ENCODE results near the gene CCDC187.

DNA sequence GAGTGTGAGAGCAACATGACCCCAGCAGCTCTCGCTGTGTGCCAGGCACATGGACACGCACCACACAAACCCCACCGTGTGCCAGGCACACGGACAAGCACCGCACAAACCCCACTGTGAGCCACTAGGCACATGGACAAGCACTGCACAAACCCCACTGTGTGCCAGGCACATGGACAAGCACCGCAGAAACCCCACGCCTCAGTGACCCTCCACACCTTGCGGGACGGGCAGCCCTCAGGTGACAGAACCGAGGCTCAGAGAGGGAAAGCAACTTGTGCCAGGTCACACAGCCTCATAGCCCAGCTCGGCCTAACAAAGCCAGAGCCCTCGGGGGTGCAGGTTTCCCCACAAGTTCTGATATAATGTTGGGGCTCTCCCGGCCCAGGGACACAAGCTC, 21.5 kb upstream of the CCDC187 start:
- TF ChIP-seq POLR2AphosphoS5 (IDR thresholded peaks at IDR 0.05; ENCODE audit: low read depth, low read length) (no peak), SIN3A (IDR thresholded peaks at IDR 0.05; ENCODE audit: borderline replicate concordance, insufficient read depth, low read length) (no peak)
- TF ChIP-seq, protein P1, sequence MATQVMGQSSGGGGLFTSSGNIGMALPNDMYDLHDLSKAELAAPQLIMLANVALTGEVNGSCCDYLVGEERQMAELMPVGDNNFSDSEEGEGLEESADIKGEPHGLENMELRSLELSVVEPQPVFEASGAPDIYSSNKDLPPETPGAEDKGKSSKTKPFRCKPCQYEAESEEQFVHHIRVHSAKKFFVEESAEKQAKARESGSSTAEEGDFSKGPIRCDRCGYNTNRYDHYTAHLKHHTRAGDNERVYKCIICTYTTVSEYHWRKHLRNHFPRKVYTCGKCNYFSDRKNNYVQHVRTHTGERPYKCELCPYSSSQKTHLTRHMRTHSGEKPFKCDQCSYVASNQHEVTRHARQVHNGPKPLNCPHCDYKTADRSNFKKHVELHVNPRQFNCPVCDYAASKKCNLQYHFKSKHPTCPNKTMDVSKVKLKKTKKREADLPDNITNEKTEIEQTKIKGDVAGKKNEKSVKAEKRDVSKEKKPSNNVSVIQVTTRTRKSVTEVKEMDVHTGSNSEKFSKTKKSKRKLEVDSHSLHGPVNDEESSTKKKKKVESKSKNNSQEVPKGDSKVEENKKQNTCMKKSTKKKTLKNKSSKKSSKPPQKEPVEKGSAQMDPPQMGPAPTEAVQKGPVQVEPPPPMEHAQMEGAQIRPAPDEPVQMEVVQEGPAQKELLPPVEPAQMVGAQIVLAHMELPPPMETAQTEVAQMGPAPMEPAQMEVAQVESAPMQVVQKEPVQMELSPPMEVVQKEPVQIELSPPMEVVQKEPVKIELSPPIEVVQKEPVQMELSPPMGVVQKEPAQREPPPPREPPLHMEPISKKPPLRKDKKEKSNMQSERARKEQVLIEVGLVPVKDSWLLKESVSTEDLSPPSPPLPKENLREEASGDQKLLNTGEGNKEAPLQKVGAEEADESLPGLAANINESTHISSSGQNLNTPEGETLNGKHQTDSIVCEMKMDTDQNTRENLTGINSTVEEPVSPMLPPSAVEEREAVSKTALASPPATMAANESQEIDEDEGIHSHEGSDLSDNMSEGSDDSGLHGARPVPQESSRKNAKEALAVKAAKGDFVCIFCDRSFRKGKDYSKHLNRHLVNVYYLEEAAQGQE (IDR thresholded peaks at IDR 0.05; ENCODE audit: insufficient read depth in 1 of 2, low read depth in 2 of 2, low read length in 2 of 2), result no peak

Measured in PFSK-1 (cell line).